Mesothelial cell of epicardium (in vitro differentiated cells): Measurements from ENCODE around the gene PITPNM3. TPM values are rescaled to one million over a fixed set of nuclear protein-coding genes. Genes with fewer than 3 reads are reported as not detected.

ENCODE experiments used
- DNase-seq, 2 experiments: peaks; one replicate each; pipeline ENCODE4 v3.0.0; 2021; ENCODE audit warnings: low spot score in 2 of 2; ENCODE audit not compliant: unreplicated experiment in 2 of 2
- H3K27ac Mint-ChIP-seq: 2 replicates; pipeline ENCODE4 v1.8.0; 2021; ENCODE audit warnings: mixed read lengths
- H3K27me3 Mint-ChIP-seq: 2 replicates; pipeline ENCODE4 v1.8.0; 2021; ENCODE audit warnings: low read depth, mixed read lengths
- H3K36me3 Mint-ChIP-seq: 2 replicates; pipeline ENCODE4 v1.8.0; 2021; ENCODE audit warnings: mixed read lengths
- H3K4me1 Mint-ChIP-seq: 2 replicates; pipeline ENCODE4 v1.8.0; 2021; ENCODE audit warnings: mixed read lengths
- H3K4me3 Mint-ChIP-seq: 2 replicates; pipeline ENCODE4 v1.8.0; 2021; ENCODE audit warnings: mild to moderate bottlenecking, moderate library complexity, mixed read lengths
- H3K9me3 Mint-ChIP-seq: 2 replicates; pipeline ENCODE4 v1.8.0; 2021; ENCODE audit warnings: mixed read lengths
- total RNA-seq: library from RNA; stranded (reverse); gene quantifications from 3 replicates; pipeline ENCODE4 v1.2.1, GENCODE V29; 2021
- TF ChIP-seq, protein P1 (sequence below): fragments of 200-600 bp; sonication (generic); IDR thresholded peaks from one replicate; pipeline ENCODE4 v1.5.0; 2021; ENCODE audit warnings: antibody characterized with exemption; ENCODE audit not compliant: unreplicated experiment

Gene PITPNM3
- total RNA-seq, 1 donor from 2014 or later = 2.3 TPM

DNA sequence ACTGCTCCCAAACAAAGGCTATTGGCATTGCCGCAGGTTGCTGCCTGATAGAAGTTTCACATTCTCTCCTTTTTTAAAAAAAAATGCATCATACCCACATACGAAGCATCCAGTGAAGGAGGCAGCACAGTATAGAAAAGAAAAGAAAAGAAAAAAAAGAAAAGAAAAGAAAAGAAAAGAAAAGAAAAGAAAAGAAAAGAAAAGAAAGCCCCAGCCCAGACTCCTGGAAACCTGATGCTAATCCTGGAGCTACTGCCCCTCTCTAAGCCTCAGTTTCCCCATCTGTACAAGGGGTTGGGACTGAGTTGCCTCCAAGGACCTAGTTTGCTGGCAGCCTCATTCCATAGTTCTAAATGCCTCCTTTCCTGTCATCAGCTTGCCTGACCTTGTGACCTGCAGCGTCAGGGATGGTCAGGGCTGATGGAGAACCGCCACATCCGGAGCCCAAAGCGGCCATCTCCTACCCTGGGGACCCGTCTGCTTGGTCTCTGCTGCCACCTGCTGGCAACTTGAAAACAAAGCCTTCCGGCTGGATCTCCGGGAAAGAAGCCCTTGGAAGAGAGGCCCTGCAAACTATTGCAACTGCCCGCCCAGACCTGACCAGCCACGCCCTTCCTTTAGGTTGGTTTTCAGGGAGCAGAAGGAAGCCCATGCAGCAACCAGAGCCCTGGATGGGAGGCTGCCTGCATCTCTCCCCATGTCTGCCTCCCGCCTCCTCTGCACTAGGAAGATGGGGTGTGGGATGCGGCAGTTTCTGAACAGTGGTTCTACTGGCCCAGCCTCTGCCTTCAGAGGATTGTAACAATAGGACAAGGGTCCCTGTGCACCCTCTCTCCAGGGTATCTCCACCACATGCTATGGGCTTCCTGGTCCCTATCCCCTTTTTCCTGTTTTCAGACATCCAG, 134.4 kb downstream of the PITPNM3 start:
- TF ChIP-seq, protein P1, sequence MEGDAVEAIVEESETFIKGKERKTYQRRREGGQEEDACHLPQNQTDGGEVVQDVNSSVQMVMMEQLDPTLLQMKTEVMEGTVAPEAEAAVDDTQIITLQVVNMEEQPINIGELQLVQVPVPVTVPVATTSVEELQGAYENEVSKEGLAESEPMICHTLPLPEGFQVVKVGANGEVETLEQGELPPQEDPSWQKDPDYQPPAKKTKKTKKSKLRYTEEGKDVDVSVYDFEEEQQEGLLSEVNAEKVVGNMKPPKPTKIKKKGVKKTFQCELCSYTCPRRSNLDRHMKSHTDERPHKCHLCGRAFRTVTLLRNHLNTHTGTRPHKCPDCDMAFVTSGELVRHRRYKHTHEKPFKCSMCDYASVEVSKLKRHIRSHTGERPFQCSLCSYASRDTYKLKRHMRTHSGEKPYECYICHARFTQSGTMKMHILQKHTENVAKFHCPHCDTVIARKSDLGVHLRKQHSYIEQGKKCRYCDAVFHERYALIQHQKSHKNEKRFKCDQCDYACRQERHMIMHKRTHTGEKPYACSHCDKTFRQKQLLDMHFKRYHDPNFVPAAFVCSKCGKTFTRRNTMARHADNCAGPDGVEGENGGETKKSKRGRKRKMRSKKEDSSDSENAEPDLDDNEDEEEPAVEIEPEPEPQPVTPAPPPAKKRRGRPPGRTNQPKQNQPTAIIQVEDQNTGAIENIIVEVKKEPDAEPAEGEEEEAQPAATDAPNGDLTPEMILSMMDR = peak; percentile 87
- H3K9me3 Mint-ChIP-seq = no peaks in the 10 kb centered on the region
- no peaks in the 10 kb centered on the region for H3K36me3 Mint-ChIP-seq
- H3K4me1 Mint-ChIP-seq = no peaks in the 10 kb centered on the region
- H3K27me3 Mint-ChIP-seq = peaks cover 36% of the 10 kb centered on the region
- no peak overlapping the region for H3K4me3 Mint-ChIP-seq
- no peak overlapping the region for H3K27ac Mint-ChIP-seq
- DNase-seq = peak; percentile 62 to 88

DNA sequence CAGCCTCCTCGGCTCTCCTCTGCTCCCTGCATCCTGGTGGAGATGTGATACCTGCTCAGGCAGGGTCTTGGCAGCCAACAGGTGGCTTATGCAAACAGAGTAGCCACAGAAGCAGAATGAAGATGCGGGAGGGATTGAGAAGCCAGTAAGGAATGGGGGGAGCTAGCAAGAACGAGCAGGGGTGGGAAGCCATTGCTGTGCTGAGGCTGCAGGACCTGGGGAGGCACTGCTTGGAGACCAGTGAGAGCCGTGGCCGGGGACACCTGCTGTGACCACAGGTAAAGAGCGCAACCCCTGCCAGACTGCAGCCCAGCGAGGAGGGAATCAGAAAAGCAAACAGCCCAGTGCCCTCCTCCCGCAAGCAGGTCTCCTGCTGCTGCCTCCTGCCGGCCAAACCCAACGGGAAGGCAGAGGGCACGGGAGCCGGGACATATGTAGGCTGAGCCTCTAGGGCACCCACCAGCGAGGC, 136.1 kb downstream of the PITPNM3 start:
- Mint-ChIP-seq H3K27me3 (peaks cover 39% of the 10 kb centered on the region), H3K36me3 (no peaks in the 10 kb centered on the region), H3K9me3 (no peaks in the 10 kb centered on the region), H3K27ac (no peak overlapping the region), H3K4me1 (no peaks in the 10 kb centered on the region), H3K4me3 (no peak overlapping the region)
- no peak for DNase-seq
- TF ChIP-seq, protein P1 = peak; percentile 16

DNA sequence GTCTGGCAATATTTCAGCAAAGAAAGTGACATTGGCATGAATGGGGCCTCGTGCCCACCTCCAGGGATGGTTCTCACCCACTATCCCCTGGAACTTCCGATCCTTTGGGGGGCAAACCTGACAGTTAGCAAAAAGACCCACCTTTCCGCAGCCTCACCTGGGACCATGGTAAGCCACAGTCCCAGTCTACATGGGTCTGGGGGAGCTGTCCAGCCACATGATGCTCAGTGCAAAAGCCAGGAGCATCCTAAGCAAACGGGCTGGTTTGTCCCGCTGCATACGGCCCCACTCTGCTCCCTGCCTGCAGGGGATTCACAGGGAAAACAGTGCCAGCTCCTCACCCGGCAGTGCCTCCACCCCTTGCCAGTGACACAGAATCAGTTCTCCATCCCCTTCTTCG, 140.7 kb downstream of the PITPNM3 start:
- Mint-ChIP-seq H3K4me3 (no peak overlapping the region), H3K4me1 (no peaks in the 10 kb centered on the region), H3K9me3 (no peaks in the 10 kb centered on the region), H3K27ac (no peak overlapping the region), H3K36me3 (no peaks in the 10 kb centered on the region), H3K27me3 (peaks cover 35% of the 10 kb centered on the region)
- DNase-seq = no peak
- TF ChIP-seq, protein P1 = no peak

DNA sequence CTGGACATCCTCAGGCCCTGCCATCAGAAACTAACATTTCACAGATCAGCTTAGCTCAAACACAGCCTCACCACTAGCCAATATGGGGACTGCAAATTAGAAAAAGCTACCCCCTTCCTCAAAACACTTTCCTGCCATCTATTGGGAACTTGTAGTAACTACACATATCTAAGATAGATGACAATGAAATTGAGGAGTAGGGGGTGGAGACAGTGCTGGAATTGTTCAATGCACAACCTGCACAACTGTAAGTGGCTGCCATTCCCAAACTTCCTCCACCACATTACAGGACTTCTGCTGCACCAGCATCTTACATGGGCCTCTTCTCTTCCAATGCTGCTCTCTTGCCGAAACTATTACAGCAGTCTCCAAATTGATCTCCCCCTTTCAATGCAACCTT, 143.3 kb downstream of the PITPNM3 start:
- Mint-ChIP-seq H3K4me3 (no peak overlapping the region), H3K36me3 (no peaks in the 10 kb centered on the region), H3K9me3 (no peaks in the 10 kb centered on the region), H3K4me1 (no peaks in the 10 kb centered on the region), H3K27ac (no peak overlapping the region), H3K27me3 (peaks cover 31% of the 10 kb centered on the region)
- no peak for DNase-seq
- TF ChIP-seq, protein P1 = no peak

DNA sequence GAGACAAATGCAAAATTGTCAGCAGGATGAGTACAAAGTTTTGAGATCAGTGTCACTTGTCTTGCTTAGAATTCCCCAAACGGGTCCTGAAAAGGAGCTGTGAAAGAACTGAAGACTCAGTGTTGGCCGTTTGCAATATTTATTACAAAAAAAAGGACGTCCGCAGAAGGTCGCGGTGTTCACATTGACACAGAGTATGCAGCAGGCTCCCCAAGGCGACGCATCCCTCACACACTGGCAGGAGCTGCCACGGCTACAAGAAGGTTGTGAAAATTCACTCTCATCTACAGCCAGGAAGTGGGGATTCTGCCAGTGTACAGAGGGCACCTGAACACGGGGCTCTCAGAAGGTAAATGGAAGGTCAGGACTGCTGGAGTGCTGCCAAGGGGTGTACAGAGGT, 147.6 kb downstream of the PITPNM3 start:
- no peaks in the 10 kb centered on the region for H3K4me1 Mint-ChIP-seq
- H3K27me3 Mint-ChIP-seq = peaks cover 13% of the 10 kb centered on the region
- no peaks in the 10 kb centered on the region for H3K36me3 Mint-ChIP-seq
- TF ChIP-seq, protein P1 = no peak
- no peak overlapping the region for H3K27ac Mint-ChIP-seq
- no peaks in the 10 kb centered on the region for H3K9me3 Mint-ChIP-seq
- H3K4me3 Mint-ChIP-seq = no peak overlapping the region
- DNase-seq = no peak
